Body of pancreas (tissue), 4 donors: Measurements from ENCODE around the gene C6orf47.

ENCODE experiments used
- CTCF ChIP-seq, 7 experiments: fragments of 450-650 bp in 4 of 7; fragments of 200-600 bp in 3 of 7; sonication (generic) in 3 of 7; IDR thresholded peaks; one replicate each; pipeline ENCODE4 v1.5.1; 2016 to 2019; ENCODE audit warnings: antibody characterized with exemption in 7 of 7
- POLR2A ChIP-seq, 3 donors: fragments of 450-650 bp; IDR thresholded peaks; one replicate each; pipeline ENCODE4 v1.6.1; 2016; ENCODE audit warnings: antibody characterized with exemption in 3 of 3, mild to moderate bottlenecking in 2 of 3

DNA sequence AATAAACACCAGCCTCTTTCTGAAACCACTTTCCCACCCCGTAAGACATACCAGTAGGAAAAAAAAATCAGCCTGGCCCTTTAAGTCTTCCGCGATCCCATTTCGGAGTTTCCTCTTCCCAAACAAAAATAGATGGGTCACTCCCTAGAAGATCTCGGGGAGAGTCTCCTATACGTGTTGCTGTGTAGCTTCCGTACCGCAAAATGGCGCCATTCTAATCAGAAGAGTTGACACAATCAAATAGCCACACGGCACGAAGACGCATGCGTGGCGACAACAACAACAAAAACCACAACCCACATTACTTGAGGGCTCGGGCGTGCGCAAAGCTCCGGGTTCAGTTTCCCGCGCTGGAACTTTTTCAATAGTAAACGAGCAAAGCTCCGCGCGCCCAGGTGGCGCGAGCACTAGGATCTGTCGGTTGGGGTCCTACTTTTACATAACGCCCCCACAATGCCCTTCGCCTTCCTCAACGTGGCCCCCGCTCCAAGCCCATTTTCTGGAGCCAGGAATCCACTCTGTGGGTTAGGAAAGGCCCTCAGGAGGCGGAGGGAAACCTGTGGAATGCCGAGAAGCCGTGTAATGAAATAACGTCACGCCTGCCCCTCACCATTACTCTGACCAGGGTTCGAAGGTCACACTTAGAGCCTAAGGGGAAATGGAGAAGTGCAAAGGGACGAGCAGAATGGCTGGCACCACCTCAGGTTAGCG is 4.4 kb upstream of the C6orf47 start, which contains the start of gene GPANK1:
- no peak for TF ChIP-seq CTCF (IDR thresholded peaks at IDR 0.05)
- TF ChIP-seq POLR2A (IDR thresholded peaks at IDR 0.05), result peak in 2 of 3 donors; percentile 56 to 57
